ENCODE data around the gene TPMT.
"Not testable (repeated sequence)": the region's sequence is repeated elsewhere in the genome, so short reads cannot be mapped to it uniquely, and the experiment has no call there.

The TPMT gene

GRCh38 chr6:18155150-18155863 lies 430 bp upstream of the TPMT start, which contains the start of gene KDM1B:
Gene KDM1B (plus strand): TSS chr6:18155422. CDS start chr6:18159896, 4,474 bp downstream.
- peak; percentile 99 for DNase-seq

DNA sequence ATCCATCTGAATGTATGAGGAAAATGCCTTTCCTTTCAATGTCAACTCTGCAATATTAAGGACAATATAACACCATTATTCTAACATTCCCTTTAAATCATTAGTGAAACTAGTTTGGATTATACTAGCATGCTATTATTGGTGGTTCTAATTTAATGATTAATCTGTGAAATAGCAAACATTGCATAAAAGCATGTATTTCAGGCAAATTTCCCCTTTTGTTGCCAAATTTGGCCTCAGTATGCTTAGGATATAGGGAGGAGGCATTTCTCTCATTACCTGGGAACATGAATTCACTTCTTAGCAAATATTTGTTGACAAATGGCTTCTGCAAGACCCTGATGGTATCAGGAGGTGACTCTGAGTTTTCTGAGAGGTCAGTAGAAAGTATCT lies 1.6 kb downstream of the TPMT start:
- DNase-seq = no peak

DNA sequence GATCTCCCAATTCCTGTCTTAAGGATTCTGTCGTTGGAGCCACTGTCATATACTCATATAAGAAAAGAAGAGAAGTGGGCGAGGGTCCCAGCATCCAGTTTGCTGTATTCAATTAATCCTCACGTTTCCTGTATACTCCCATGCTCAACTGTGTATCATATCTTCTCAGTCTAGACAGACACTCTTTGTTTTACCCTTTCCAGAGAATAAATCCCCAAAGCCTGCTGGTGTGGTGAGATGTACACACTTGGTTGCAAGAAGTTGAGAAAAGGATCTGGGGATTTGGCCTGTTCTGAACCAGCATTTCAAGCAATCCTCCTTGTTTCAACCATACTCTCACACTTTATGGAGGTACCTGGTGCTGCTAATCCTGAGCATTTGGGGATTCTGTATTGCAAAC lies 3.1 kb downstream of the TPMT start:
- DNase-seq = no peak

DNA sequence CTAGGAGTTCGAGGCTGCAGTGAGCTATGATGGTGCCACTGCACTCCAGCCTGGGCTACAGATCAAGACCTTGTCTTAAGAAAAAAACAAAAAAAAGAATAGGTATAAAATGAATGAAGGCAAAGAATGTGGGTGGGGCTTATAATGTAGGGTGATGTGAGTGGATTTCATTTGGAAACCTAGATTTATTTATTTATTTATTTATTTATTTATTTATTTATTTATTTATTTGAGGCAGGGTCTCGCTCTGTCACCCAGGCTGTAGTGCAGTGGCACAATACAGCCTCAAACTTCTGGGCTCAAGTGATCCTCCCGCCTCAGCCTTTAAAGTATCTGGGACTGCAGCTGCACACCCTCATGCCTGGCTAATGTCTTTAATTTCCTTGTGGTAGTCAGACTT lies 3.5 kb downstream of the TPMT start:
- not testable (repeated sequence) for DNase-seq

- DNase-seq = peak; percentile 84 to 85
These were observed 6.4 kb downstream of the TPMT start for GRCh38 chr6:18148304-18149025.

- no peak for DNase-seq
These were observed 7.3 kb downstream of the TPMT start for GRCh38 chr6:18147616-18148015.

GRCh38 chr6:18147160-18147559 lies 7.7 kb downstream of the TPMT start:
- no peak for DNase-seq

GRCh38 chr6:18142591-18142861 lies 12.4 kb downstream of the TPMT start:
- DNase-seq = no peak

DNA sequence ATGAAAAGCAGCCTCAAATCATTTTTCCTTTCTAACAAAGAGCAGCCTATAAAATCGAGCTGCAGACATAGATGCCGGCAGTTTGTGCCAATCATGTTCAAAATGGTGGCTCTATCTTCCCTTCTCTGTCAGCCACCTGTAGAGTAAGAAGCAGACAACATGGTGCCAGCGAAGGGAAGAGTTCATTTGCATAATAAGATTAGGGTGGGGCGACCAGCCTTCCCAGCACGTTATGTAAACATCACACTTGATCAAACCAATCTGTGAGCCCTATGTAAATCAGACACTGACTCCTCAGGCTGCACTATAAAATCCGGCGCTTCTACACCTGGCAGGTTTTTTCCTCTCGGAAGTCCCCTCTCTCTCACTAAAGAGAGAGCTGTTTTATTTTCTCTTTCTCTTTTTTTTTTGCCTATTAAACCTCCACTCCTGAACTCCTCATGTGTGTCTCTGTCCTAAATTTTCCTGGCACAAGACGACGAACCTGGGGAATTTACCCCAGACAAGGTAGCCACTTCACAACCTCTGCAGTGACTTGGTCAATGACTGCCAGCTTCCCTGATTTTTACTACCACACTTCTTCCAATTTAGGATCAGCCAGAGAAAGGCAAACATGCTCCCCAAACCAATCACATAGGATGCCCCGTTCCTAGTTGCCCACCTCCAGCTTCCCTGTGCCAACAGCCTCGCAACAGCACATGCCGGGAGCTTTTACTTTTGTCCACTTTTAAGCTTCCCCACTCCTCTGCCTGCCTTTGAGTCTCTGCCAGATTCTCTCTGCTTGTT lies 12.9 kb downstream of the TPMT start:
- no peak for DNase-seq

DNA sequence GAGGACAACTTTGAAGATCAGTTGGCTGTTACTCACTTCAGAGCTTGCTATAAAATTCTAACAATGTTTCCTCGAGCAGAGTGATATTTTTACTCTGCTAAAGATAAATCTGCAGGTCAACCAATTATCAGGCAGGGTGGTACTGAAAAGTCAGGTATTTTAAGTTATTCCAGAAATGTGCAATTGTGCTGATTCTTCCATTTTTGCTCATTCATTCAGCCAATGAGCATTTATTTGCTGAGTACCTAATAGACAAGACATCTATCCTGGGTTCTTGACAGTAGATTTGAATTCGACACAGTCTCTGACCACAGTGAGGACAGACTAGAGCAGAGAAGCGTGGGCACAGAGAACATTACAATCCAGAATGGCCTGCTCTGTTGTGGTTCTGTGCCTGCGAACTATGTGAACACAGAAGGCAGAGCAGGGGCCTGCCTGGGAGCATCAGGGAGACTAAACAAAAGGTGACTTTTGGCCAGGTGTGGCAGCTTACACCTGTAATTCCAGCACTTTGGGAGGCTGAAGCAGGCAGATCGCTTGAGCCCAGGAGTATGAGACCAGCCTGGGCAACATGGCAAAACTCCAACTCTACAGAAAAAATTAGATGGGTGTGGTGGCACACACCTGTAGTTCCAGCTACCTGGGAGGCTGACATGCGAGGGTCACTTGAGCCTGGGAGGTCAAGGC lies 14.8 kb downstream of the TPMT start:
- DNase-seq = no peak

DNA sequence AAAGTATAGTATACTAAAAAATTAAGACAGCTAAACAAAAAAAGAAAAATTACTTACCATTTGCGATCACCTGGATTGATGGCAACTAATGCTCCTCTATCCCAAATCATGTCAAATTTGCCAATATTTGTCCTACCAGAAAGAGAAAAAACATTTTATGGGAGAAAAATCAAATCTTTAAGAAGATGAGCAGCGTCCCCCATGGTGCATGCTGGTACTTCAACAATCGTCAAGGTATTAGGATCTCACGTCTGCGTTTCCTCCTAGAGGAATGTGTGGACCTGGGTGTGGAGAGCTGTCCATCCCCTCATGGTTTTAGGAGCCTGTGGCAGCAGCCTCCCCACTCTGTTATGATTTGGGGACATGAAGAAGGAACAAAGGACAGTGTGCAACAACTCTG lies 16.0 kb downstream of the TPMT start:
- no peak for DNase-seq

- DNase-seq = no peak
These were observed 18.6 kb downstream of the TPMT start for GRCh38 chr6:18136260-18136659.

- no peak for DNase-seq
These were observed 19.7 kb downstream of the TPMT start for GRCh38 chr6:18135171-18135570.

- no peak for DNase-seq
These were observed 22.5 kb downstream of the TPMT start for GRCh38 chr6:18132346-18132745.

GRCh38 chr6:18126121-18126520 lies 28.8 kb downstream of the TPMT start:
- DNase-seq = no peak

GRCh38 chr6:18122128-18123093 lies 32.5 kb downstream of the TPMT start, which contains the start of gene NHLRC1:
Gene NHLRC1 (minus strand): TSS chr6:18122677. CDS start chr6:18122606, 71 bp downstream.
- DNase-seq = peak; percentile 92 to 95

DNA sequence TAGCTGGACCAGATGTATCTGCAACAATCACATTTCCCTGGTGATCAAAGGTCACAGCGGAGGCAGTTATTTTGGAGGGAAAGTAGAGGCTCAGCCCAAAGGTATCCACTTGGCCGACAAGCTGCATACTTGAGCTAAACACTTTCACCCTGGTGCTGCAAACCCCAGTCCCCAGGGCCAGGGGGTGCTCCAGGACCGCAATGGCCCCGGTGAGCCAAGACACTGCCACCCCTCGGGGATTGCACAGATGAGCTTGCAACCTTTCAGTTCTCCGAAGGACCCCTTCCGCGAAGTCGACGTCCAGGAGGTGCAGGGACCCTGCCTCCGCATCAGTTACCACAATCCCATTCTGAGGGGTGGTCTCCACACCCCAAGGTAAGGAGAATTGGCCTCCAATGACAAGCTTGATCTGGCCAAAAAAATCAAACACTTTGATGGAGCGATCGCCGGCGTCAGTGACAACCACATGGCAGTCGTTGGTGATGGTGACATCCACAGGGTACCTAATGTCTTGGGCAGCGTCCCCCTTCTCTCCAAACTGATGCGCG lies 33.2 kb downstream of the TPMT start:
- DNase-seq = no peak

GRCh38 chr6:18119236-18119635 lies 35.6 kb downstream of the TPMT start:
- no peak for DNase-seq

- no peak for DNase-seq
These were observed 36.5 kb downstream of the TPMT start for GRCh38 chr6:18118330-18118729.

DNA sequence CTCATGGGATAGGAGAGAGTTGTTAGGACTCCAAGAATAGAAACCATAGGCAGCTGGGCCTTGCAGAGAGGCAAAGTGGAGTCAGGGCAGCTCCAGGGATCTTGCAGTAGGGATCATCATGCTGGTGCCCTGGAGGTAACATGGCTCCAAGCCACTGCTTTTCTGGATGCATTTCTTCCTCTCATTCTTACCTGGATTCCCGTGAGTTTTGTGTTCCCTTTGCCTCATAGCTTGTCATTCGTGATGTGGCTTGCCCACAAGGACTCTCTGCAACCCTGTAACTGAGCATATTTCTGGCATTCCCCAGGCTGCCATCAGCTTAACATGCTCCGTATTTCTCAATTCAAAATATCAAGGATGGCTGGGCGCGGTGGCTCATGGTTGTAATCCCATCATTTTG lies 37.7 kb downstream of the TPMT start:
- no peak for DNase-seq

GRCh38 chr6:18115356-18115755 lies 39.5 kb downstream of the TPMT start:
- no peak for DNase-seq

All from inflammatory macrophage (primary cell).